Raji (cell line): ENCODE results near the gene BCAS4.

Experiments
- POLR2A ChIP-seq: IDR thresholded peaks from 2 replicates; pipeline ENCODE4 v1.6.1; 2011; ENCODE audit warnings: low read depth, low read length, control low read depth; ENCODE audit not compliant: insufficient read depth

Gene BCAS4

DNA sequence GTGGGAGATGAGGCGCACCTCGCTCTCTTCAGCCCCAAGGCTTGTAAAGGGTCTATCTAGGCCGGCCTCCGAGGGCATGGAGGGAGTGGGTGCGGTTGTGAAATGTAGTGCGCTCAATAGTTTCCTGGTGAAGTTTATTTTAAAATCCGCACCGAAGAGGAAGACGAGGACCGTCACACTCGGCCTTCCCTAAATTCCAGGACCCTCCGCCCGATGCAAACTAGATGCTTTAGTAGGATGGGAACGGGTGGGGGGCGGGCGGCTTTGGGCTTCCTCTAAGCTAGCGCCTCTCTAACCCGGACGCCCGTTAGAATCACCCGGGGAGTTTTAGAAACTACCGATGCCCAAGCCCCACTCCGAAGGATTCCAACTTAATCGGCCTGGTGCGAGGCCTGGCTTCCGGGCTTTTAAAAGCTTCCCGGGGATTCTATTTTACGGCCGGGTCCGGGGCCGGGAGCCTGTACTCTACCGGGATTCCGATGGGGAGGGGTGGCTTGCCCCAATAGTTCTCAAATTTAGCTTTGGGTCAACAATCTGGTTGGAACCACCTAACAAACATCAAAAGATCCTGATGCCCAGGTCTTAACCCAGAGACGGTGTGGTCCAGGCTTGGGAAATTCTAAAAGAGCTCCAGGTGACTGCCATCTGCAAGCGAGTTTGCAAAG lies 548 bp upstream of the BCAS4 start:
- TF ChIP-seq POLR2A = no peak

DNA sequence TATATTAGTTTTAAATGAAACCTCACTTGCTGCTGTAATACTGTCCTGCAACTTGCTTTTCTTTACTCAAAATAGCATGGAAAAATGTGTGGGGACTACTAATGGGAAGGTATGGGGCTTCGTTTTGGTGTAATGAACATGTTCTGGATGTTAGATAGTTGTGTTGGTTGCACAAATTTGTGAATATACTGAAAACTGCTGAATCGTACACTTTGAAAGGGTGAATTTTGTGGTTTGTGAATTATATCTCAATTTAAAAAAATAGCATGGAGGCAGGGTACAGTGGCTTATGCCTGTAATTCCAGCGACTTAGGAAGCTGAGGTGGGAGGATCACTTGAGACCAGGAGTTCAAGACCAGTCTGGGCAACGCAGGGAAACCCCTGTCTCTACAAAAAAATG lies 2.3 kb downstream of the BCAS4 start:
- no peak for TF ChIP-seq POLR2A

DNA sequence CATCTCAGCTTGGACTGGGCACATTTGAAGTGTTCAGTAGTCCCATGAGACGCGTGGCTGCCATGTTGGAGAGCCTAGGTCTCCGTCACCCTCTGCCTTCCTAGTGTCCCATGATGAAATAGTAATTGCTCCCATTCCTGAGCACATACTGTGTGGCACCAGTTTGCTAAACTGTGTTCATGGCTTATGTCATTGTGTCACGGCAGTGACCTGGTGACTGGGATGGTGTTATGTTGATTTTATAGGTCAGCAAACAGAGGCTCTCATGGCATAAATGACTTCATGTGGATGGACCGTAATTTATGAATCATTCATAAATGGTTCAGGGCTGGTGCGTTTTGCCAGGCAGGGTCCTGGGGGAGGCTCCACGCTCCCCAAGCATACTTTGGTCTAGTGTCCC lies 3.8 kb downstream of the BCAS4 start:
- no peak for TF ChIP-seq POLR2A

DNA sequence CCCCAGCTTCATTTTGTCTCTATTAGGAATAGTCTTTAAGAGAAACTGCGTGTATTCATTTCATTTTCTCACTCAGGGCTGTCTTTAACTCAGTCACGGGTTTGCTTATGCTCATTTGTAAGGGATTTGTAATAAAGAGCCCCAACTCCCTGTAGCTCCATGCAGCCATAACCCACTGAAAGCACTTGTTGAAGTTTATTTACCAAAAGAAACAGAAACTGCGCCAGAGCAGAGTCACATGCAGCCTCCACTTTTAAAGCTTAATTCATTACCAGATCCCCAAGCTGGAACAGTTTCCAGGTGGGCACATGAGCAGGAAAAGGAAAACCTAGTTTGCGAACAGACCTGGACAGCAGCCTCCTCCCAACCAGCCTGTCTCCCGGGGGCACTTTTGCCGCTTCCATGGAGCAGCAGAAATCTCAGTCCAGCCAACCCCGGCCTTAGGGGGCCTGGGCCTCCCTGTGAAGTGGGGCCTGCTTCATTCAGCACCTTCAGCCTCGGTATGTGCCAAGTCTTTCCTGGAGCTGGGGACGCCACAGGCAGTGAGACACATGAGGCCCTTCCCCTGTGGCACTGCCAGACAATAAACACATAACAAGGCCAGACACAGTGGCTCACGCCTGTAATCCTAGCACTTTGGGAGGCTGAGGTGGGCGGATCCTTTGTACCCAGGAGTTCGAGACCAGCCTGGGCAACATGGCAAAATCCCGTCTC lies 4.5 kb downstream of the BCAS4 start:
- no peak for TF ChIP-seq POLR2A

DNA sequence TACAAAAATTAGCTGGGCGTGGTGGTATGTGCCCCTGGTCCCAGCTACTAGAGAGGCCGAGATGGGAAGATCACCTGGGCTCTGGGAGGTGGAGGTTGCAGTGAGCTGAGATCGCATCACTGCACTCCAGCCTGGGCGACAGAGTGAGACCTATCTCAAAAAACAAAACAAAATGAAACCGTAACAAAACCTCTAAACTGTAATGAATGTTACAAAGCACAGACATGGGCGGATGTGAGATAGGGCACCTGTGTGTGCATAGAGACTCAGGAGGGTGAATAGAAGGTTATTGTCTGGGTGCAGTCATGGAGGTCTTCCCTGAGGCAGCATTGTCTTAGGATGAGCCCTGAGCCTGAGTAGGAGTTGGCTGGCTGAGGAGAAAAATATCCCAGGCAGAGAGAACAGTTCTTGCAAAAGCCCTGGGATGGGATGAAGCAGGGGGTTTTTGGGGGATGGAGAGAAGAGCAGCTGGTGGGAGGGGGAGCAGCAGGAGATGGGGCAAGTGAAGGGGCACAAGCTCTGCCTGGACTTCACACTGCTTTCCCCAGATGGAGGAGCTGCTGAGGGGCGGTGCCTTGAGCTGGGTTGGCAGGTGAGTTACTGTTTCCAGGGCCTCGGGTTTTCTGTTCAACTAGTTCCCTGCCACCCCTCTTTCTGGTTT lies 5.2 kb downstream of the BCAS4 start:
- 0 out of 2 replicates have a peak, but pooled peaks have one; percentile 9 for TF ChIP-seq POLR2A

DNA sequence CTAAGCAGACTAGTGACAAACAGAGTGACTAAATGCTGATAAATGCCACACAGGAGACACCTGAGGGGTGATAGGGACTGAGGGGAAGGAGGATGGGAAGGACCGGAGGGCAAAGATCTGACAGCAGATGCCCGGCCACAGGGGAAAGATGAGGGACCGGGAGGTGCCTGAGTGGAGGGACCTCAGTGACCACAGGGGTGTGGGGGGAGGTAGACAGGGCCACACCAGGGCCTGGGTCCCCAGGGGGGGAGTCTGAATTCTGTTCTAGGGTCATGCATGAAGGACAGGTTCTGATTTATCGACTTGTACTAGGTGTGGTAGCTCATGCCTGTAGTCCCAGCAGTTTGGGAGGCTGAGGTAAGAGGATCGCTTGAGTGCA lies 6.9 kb downstream of the BCAS4 start:
- no peak for TF ChIP-seq POLR2A

DNA sequence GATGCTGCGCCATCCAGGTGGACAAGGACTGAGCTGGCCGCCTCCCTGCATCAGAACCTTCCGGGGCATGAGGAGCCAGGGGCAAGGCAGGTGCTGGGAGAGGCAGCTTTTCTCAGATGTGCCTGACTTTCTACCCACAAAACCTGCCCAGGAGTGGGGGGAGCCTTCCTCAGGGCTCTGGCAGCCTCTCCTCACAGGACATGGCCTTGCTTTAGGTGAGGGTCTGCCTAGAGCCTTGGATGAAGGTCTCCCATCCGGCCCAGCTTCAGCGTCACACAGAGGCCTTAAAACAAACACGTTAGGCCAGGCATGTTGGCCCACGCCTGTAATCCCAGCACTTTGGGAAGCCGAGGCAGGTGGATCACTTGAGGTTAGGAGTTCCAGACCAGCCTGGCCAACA lies 7.4 kb downstream of the BCAS4 start:
- TF ChIP-seq POLR2A = no peak

DNA sequence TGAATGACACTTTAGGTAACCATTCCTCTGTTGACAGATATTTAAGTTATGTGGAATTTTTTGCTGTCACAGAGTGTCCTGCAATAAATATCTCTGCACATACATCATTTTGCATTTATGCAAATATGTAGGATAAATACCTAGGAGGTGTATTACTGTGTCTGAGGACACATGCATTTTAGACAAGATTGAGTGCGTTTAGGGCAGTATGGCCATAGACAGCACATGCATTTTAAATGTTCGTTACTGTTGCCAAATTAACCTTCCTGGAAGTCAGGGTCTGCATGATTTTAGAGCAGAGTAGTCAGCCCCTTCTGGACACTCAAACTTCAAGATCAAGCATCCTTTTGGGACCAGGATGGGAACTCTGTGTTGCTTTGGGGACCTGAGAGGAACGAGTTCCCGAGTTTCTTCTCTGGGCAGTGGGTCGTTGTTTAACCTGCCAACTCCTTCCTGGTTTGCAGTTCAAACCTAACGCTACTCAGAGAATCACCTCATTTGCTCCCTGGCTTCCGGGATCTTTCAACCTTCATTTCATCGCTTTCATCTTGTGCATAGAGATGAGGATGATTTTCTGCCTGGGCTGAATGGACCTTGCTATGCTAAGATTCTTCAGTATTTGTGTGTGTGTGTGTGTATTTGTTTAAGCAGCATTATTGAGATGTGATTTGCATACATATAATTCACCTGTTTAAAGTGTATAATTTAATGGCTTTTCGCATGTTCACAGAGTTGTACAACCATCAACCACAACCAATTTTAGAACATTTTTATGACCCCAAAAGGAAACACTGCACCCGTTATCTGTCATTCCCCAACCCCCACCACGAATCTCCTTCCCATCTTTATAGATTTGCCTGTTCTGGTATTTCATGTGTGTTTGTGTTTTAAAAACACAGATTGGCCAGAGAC lies 9.8 kb downstream of the BCAS4 start:
- TF ChIP-seq POLR2A = peak; percentile 64

DNA sequence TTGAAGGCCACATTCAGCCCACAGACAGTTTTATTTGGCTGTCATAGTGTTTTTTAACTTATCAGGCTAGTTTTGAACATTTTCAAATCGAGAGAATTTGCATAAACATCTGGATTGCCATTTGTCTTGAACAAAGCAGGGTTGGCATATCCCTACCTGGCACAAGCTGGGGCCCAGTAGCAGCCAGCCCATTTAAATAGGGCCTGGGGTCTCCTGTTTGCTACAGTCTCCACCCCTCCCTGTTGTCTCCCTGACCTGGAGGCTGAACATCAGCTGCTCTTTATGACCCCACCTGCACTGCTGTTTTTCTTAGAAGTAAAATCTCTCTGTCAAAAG lies 10.5 kb downstream of the BCAS4 start:
- TF ChIP-seq POLR2A = no peak

DNA sequence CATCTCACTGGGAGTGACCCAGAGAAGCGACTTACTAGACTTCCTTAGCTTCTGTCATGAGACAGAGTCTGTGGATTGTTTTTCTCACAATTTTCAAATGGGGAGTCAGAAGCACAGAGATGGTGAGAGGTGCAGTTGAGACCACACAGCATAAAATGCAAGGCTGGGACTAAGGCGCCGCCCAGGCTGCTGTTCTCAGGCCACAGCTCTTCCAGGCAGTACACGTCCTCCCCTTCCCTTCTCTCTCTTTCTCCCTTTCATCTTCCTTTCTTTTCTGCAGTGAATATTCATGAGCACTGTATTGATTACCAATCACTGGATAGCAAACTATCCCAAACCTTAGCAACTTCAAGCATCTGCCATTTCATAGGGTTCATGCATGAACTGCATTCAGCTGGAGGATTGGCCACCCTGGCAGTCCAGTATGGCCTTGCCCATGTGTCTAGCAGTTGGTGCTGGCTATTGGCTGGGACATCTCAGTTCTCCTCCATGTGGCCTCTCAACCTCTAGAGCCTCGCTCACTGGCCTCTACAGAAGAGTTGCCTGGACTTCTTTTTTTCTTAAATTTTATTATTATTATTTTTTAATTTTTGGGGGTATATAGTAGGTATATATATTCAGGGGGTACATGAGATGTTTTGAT lies 11.4 kb downstream of the BCAS4 start:
- no peak for TF ChIP-seq POLR2A

DNA sequence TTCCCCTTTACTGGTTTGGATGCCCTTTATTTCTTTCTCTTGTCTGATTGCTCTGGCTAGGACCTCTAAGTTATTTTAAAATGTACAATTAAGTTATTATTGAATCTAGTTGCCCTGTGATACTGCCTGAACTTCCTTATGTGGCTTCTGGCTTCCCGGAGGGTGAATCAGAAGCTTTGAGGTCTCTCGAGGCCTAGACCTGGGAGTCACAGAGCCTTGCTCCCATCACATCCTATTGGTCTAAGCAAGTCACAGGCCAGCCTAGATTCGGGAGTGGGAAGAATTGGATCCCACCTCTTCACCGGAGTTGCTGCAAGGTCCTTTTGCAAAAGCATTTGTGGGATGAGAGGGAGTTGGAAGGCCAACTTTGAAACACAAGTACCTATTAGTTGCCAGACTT lies 15.2 kb downstream of the BCAS4 start:
- no peak for TF ChIP-seq POLR2A

DNA sequence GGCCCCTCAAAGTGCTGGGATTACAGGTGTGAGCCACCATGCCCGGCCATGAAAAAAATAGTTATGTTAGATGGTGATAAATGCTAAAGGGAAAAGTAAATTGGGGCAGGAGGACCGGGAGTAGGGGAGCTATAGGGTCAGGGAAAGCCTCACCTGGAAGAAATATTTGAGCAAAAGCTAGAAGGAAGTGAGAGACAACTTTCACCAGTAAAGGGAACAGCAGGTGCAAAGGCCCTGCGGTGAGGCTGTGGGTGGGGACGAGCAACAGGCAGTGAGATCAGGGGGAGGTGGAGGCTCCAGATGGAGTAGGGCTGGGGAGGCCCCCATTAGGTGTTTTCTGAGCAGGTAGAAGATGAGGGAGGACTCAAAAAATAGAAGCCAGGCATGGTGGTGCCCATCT lies 16.0 kb downstream of the BCAS4 start:
- TF ChIP-seq POLR2A = no peak

DNA sequence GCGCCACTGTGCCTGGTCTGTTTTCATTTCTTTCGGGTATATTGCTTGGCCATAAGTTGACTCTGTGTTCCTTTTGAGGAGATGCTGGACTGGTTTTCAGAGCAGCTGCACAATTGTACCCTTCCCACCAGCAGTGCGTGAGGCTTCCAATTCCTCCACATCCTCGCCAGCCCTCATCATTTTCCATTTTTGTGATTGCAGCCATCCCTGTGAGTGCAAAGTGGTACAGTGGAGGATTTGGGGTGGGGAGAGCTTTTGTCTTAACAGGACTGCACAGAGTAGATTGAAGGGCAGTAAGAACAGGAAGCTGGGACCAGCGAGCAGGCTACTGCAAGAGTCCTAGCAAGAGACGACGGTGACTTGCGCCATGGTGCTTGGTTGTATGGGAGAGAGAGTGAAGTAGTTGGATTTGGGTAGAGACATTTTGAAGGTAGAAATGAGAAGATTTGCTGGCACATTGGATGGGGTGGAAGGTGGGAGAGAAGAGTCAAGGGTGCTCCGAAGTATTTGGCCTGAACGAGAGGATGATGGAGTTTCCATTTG lies 18.3 kb downstream of the BCAS4 start:
- TF ChIP-seq POLR2A = no peak

DNA sequence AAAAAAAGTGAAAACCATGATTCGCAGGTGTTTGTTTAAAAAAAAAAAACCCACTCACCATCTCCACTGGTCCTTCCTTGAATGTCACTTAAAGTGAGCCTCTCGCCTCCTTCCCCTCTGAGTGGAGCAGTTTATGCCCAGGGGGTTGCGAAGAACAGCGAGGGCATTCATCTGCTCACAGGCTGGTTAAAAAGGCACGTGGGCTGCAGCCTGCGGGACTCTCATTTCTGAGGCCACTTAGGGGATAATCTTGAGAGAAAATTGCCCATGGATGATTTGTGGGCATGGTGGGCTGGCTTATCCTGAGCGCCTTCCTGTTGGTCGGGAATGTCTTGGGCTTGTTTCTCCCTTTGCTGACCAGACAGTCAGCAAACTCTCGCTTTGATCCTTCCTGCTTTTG lies 18.9 kb downstream of the BCAS4 start:
- TF ChIP-seq POLR2A = no peak
